Transverse colon (tissue), 4 donors: ENCODE results near the gene LRP8. TPM values are rescaled to one million over a fixed set of nuclear protein-coding genes. Genes with fewer than 3 reads are reported as not detected.

ENCODE experiments used
- DNase-seq: peaks from one replicate; pipeline ENCODE4 v3.0.0-alpha.2; 2019
- H3K27ac ChIP-seq, 4 donors: fragments of 200-600 bp; sonication (generic); 2 replicates each; pipeline ENCODE4 v1.5.1; 2016 to 2018; ENCODE audit warnings: inconsistent platforms in 4 of 4
- H3K27me3 ChIP-seq: fragments of 200-600 bp; sonication (generic); 2 replicates; pipeline ENCODE4 v1.5.1; 2017; ENCODE audit warnings: inconsistent platforms
- H3K36me3 ChIP-seq, 4 donors: fragments of 200-600 bp; sonication (generic); 2 replicates each; pipeline ENCODE4 v1.5.1; 2017 to 2019; ENCODE audit warnings: inconsistent platforms in 4 of 4
- H3K4me1 ChIP-seq, 4 donors: fragments of 200-600 bp; sonication (generic); 2 replicates each; pipeline ENCODE4 v1.5.1; 2017 to 2020; ENCODE audit warnings: inconsistent platforms in 4 of 4
- H3K4me3 ChIP-seq, 4 donors: fragments of 200-600 bp; sonication (generic); 1 replicate in 1 of 4; 2 replicates in 3 of 4; pipeline versions ENCODE4 v1.5.1 to v1.6.1; 2017 to 2019; ENCODE audit warnings: inconsistent platforms in 4 of 4
- H3K9me3 ChIP-seq, 2 donors: fragments of 200-600 bp; sonication (generic); 2 replicates each; pipeline ENCODE4 v1.5.1; 2017 to 2019; ENCODE audit warnings: inconsistent platforms in 2 of 2
- EP300 ChIP-seq: sonication (generic); formaldehyde crosslinking; IDR thresholded peaks from one replicate; pipeline ENCODE4 v1.6.1; 2017; ENCODE audit warnings: antibody characterized with exemption, low read depth
- POLR2A ChIP-seq: fragments of 450-650 bp; IDR thresholded peaks from one replicate; pipeline ENCODE4 v1.6.1; 2016; ENCODE audit warnings: antibody characterized with exemption, mild to moderate bottlenecking, moderate library complexity
- POLR2AphosphoS5 ChIP-seq, 3 donors: sonication (generic); formaldehyde crosslinking; IDR thresholded peaks; one replicate each; pipeline ENCODE4 v1.6.1; 2016; ENCODE audit warnings: antibody characterized with exemption in 3 of 3
- WGBS, 2 donors: methylation state at CpG; one replicate each; pipeline ENCODE4 v1.1.5; 2018; ENCODE audit warnings: low coverage in 1 of 2; 5-methylcytosine and 5-hydroxymethylcytosine counted together
- in situ Hi-C, 4 donors: fragments of 200-750 bp; cut with MboI; loops; one replicate each; pipeline versions ENCODE4 v1.15.0 to v1.15.1; 2017; ENCODE audit warnings: low sequenced_read_pairs in 3 of 4, low pct_ligation_motif_present in 1 of 4, low pct_unique_long_range_greater_than_20kb in 1 of 4
- intact Hi-C: fragments of 100-400 bp; cut with DNase I; formaldehyde crosslinking; loops from one replicate; pipeline ENCODE4 v1.15.1; 2023; ENCODE audit warnings: low total_unique reads
- total RNA-seq, 4 donors: library from RNA; depleted of rRNA; stranded (reverse); fragments of >200 nt; gene quantifications; one replicate each; pipeline ENCODE4 v1.1.0, GENCODE V29; 2016
- TF ChIP-seq, protein P1 (sequence below), 5 experiments: fragments of 200-600 bp in 3 of 5; fragments of 450-650 bp in 2 of 5; sonication (generic) in 3 of 5; IDR thresholded peaks; 1 replicate in 2 of 5; 2 replicates in 3 of 5; pipeline ENCODE4 v1.5.1; 2016 to 2017; ENCODE audit warnings: antibody characterized with exemption in 5 of 5, inconsistent platforms in 3 of 5, mild to moderate bottlenecking in 2 of 5, moderate library complexity in 1 of 5

LRP8 gene
- total RNA-seq, 4 donors from 2014 or later = 0.37 to 10.7 (median 1.4) TPM

DNA sequence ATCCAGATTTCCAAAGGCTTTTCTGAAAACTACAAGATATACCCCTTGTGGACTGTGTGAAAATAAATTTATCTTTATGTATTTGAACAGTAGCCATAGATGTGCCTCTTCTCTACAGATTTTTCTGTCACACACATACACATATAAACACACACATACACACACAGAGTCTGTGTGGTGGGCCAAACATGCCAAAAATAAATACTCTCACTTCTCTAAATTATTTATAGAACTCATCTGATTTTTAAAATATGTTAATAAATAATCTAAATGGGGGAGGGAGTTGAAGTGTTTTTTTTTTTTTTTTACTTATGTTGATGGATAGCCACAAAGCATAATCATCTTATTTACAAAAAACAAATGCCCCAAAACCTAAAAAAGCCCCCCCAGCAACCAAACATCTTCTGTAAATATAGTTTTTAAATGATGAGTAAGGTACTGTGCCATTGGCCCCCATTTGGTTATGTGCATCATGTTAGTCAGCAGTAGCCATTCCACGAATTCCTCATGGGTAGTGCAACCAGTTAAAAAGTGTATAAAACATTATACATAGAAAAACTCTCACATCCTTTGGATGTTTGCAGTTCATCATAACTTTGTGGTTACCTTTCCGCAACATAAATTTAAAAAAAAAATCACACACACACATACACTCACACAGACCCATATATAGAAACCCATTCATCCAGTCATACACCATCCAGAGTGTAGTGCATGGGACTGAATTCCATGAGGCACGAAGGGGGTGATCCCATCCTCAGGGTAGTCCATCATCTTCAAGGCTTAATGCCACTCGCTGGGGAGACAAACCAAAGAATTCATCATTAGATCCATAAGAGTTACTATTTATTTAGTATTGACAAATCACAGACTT is 81.4 kb downstream of the LRP8 start:
- WGBS, 2 donors = 89 to 90% methylated on average over 4 of the region's 4 CpGs
- Histone ChIP-seq H3K27ac (no peak overlapping the region), H3K9me3 (no peaks in the 10 kb centered on the region), H3K4me3 (no peak overlapping the region), H3K27me3 (no peaks in the 10 kb centered on the region), H3K36me3 (no peaks in the 10 kb centered on the region), H3K4me1 (no peaks in the 10 kb centered on the region)
- in situ Hi-C loops (no loop called here), intact Hi-C loops (no loop called here)
- TF ChIP-seq POLR2A (no peak), POLR2AphosphoS5 (IDR thresholded peaks at IDR 0.05) (no peak), EP300 (no peak)
- TF ChIP-seq, protein P1, sequence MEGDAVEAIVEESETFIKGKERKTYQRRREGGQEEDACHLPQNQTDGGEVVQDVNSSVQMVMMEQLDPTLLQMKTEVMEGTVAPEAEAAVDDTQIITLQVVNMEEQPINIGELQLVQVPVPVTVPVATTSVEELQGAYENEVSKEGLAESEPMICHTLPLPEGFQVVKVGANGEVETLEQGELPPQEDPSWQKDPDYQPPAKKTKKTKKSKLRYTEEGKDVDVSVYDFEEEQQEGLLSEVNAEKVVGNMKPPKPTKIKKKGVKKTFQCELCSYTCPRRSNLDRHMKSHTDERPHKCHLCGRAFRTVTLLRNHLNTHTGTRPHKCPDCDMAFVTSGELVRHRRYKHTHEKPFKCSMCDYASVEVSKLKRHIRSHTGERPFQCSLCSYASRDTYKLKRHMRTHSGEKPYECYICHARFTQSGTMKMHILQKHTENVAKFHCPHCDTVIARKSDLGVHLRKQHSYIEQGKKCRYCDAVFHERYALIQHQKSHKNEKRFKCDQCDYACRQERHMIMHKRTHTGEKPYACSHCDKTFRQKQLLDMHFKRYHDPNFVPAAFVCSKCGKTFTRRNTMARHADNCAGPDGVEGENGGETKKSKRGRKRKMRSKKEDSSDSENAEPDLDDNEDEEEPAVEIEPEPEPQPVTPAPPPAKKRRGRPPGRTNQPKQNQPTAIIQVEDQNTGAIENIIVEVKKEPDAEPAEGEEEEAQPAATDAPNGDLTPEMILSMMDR (IDR thresholded peaks at IDR 0.05) = no peak
- no peak for DNase-seq

GRCh38 chr1:53244141-53244540 is 83.7 kb downstream of the LRP8 start:
- TF ChIP-seq POLR2AphosphoS5 (IDR thresholded peaks at IDR 0.05) (no peak), EP300 (no peak)
- no peaks in the 10 kb centered on the region for H3K9me3 ChIP-seq
- no peaks in the 10 kb centered on the region for H3K36me3 ChIP-seq
- intact Hi-C loops (no loop called here), in situ Hi-C loops (no loop called here)
- H3K4me3 ChIP-seq = no peak overlapping the region
- 73 to 75% methylated on average over 2 to 4 of the region's 4 CpGs for WGBS, 2 donors
- H3K4me1 ChIP-seq = peaks cover 0 to 2% (median under 1%) of the 10 kb centered on the region in 4 donors
- no peak for DNase-seq
- H3K27ac ChIP-seq = no peak overlapping the region
- no peaks in the 10 kb centered on the region for H3K27me3 ChIP-seq

DNA sequence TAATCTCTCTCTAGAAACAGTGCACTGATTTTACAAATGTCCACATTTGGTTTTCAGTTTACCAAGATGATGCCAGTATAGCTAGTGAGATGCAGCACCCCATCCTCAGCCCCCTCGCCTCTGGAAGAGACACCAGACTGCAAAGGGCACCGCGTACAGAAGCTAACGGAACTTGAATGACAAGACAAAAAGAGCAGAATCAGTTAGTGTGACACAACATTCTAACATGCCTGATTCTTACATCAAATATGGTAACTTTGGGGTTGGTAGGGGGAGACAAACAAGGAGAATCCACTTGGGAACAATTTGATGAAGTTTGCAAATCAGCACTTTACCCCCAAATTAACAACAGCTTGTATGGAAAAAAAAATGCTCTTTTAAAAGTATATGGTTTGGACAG is 85.5 kb downstream of the LRP8 start:
- Histone ChIP-seq H3K27me3 (no peaks in the 10 kb centered on the region), H3K36me3 (no peaks in the 10 kb centered on the region), H3K4me1 (peaks cover under 1 to 11% (median 10%) of the 10 kb centered on the region in 4 donors), H3K4me3 (no peak overlapping the region), H3K9me3 (no peaks in the 10 kb centered on the region), H3K27ac (no peak overlapping the region)
- intact Hi-C loops (no loop called here), in situ Hi-C loops (no loop called here)
- no peak for DNase-seq
- 80 to 83% methylated on average over 4 of the region's 4 CpGs for WGBS, 2 donors
- TF ChIP-seq EP300 (no peak), POLR2AphosphoS5 (IDR thresholded peaks at IDR 0.05) (no peak), POLR2A (no peak)
- TF ChIP-seq, protein P1 (IDR thresholded peaks at IDR 0.05) = no peak

GRCh38 chr1:53241828-53242227 is 86.0 kb downstream of the LRP8 start:
- TF ChIP-seq POLR2A (no peak), EP300 (no peak), POLR2AphosphoS5 (IDR thresholded peaks at IDR 0.05) (no peak)
- TF ChIP-seq, protein P1 (IDR thresholded peaks at IDR 0.05) = no peak
- H3K9me3 ChIP-seq = no peaks in the 10 kb centered on the region
- 85 to 87% methylated on average over 2 of the region's 2 CpGs for WGBS, 2 donors
- no peak overlapping the region for H3K4me3 ChIP-seq
- intact Hi-C loops (no loop called here), in situ Hi-C loops (no loop called here)
- H3K4me1 ChIP-seq = peaks cover 6 to 17% (median 15%) of the 10 kb centered on the region in 4 donors
- no peaks in the 10 kb centered on the region for H3K36me3 ChIP-seq
- no peak for DNase-seq
- H3K27me3 ChIP-seq = no peaks in the 10 kb centered on the region
- H3K27ac ChIP-seq = no peak overlapping the region
